PC-9 (cell line): ENCODE results near the gene KRT32. TPM values are rescaled to one million over a fixed set of nuclear protein-coding genes. Genes with fewer than 3 reads are reported as not detected.

Source experiments
- BruUV-seq: library from RNA; stranded (reverse); fragments of 400-500 nt; replicated peaks from 2 replicates; lab custom pipeline; 2021; lab: Mats Ljungman, UMichigan
- CTCF ChIA-PET: fragments of 300-600 bp; sonication (Branson Sonifier 250); formaldehyde crosslinking; loops from one replicate; lab custom pipeline; 2022; ENCODE audit warnings: antibody characterized with exemption; lab: Charles Lee
- POLR2A ChIA-PET: fragments of 300-600 bp; sonication (Branson Sonifier 250); formaldehyde crosslinking; loops from one replicate; lab custom pipeline; 2022; ENCODE audit warnings: antibody characterized with exemption; ENCODE audit not compliant: unreplicated experiment; lab: Charles Lee
- DNase-seq, 2 experiments: peaks; one replicate each; pipeline versions ENCODE4 v3.0.0 to v3.0.0-alpha.2; 2015 to 2022; ENCODE audit warnings: mixed read lengths in 1 of 2
- H2AFZ ChIP-seq: fragments of 200-600 bp; sonication (generic); 2 replicates; pipeline ENCODE4 v1.8.1; 2017; ENCODE audit warnings: antibody characterized with exemption
- H3F3A ChIP-seq: fragments of 200-600 bp; sonication (generic); 2 replicates; pipeline ENCODE4 v1.8.1; 2017; ENCODE audit warnings: antibody characterized with exemption, mild to moderate bottlenecking, low read depth; ENCODE audit not compliant: insufficient read depth
- H3K27ac ChIP-seq: fragments of 200-600 bp; sonication (generic); 2 replicates; pipeline ENCODE4 v1.6.1; 2016; ENCODE audit warnings: mixed run types
- H3K27me3 ChIP-seq: fragments of 200-600 bp; sonication (generic); 2 replicates; pipeline ENCODE4 v1.6.1; 2016; ENCODE audit warnings: low read depth, mixed run types; ENCODE audit not compliant: insufficient read depth
- H3K36me3 ChIP-seq: fragments of 200-600 bp; sonication (generic); 2 replicates; pipeline ENCODE4 v1.6.1; 2016; ENCODE audit warnings: low read depth, mixed run types
- H3K4me1 ChIP-seq: fragments of 200-600 bp; sonication (generic); replicated peaks from 2 replicates; pipeline ENCODE4 v1.6.1; 2016; ENCODE audit warnings: mixed run types; ENCODE audit not compliant: insufficient read depth
- H3K4me2 ChIP-seq: fragments of 200-600 bp; sonication (generic); 2 replicates; pipeline ENCODE4 v1.6.1; 2017; ENCODE audit warnings: mixed run types
- H3K4me3 ChIP-seq: fragments of 200-600 bp; sonication (generic); 2 replicates; pipeline ENCODE4 v1.6.1; 2016; ENCODE audit warnings: mixed run types
- H3K79me2 ChIP-seq: fragments of 200-600 bp; sonication (generic); 2 replicates; pipeline ENCODE4 v1.6.1; 2017; ENCODE audit warnings: low read depth, mixed run types
- H3K9me2 ChIP-seq: fragments of 200-600 bp; sonication (generic); 2 replicates; pipeline ENCODE4 v1.8.1; 2017; ENCODE audit warnings: mild to moderate bottlenecking; ENCODE audit not compliant: insufficient read depth
- H3K9me3 ChIP-seq: fragments of 200-600 bp; sonication (generic); 2 replicates; pipeline ENCODE4 v1.8.1; 2016; ENCODE audit warnings: low read depth; ENCODE audit not compliant: insufficient read depth
- H4K20me1 ChIP-seq: fragments of 200-600 bp; sonication (generic); 2 replicates; pipeline ENCODE4 v1.8.1; 2017; ENCODE audit not compliant: insufficient read depth
- EZH2 ChIP-seq: fragments of 200-600 bp; sonication (generic); IDR thresholded peaks from 2 replicates; pipeline ENCODE4 v1.8.0; 2017; ENCODE audit warnings: antibody characterized with exemption, low read depth
- intact Hi-C: fragments of 100-400 bp; cut with micrococcal nuclease; formaldehyde crosslinking; loops from one replicate; pipeline ENCODE4 v1.10.0; 2022; ENCODE audit not compliant: unreplicated experiment
- total RNA-seq: library from RNA; stranded (reverse); gene quantifications from 2 replicates; pipeline ENCODE4 v1.2.3, GENCODE V29; 2021
- TF ChIP-seq, protein P1 (sequence below): fragments of 200-600 bp; sonication (generic); conservative IDR thresholded peaks from 2 replicates; pipeline ENCODE4 v1.6.1; 2017; ENCODE audit warnings: mixed run types, antibody characterized with exemption, mild to moderate bottlenecking, moderate library complexity

Gene KRT32
- total RNA-seq, 1 experiment from 2014 or later: not detected

DNA sequence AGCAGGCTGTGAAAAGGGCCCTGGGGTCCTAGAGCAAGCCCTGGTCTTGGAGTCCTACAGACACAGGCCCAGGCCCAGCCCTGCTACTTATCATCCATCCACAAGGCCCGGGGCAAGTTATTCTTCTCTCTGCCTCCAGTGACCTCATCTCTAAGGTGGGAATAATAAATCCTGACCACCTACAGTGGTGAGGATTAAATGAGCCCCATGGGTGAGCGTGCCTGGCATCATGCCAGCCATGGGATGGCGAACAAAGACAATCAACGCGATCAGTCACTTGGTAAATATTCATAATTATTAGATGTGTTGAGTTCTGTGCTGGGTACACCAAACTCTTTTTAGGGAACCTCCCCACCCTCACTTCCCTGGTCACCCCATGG, 46.0 kb upstream of the KRT32 start:
- Histone ChIP-seq H3K36me3 (no peaks in the 10 kb centered on the region; the same call in 1 of the 2 replicates), H4K20me1 (no peaks in the 10 kb centered on the region), H3K4me3 (no peak overlapping the region), H3K4me1 (peaks cover 48% of the 10 kb centered on the region), H3K9me3 (no peaks in the 10 kb centered on the region), H3K79me2 (peaks cover 11% of the 10 kb centered on the region; the same call in 1 of the 2 replicates), H3F3A (peaks cover 28% of the 10 kb centered on the region), H3K27ac (no peak overlapping the region), H3K27me3 (no peaks in the 10 kb centered on the region), H3K4me2 (no peak overlapping the region), H2AFZ (no peak overlapping the region), H3K9me2 (no peaks in the 10 kb centered on the region)
- TF ChIP-seq EZH2: no peak
- no TSS peak for BruUV-seq
- intact Hi-C loops: no loop called here
- ChIA-PET CTCF (no interaction called here), POLR2A (no interaction called here)
- no peak for DNase-seq

DNA sequence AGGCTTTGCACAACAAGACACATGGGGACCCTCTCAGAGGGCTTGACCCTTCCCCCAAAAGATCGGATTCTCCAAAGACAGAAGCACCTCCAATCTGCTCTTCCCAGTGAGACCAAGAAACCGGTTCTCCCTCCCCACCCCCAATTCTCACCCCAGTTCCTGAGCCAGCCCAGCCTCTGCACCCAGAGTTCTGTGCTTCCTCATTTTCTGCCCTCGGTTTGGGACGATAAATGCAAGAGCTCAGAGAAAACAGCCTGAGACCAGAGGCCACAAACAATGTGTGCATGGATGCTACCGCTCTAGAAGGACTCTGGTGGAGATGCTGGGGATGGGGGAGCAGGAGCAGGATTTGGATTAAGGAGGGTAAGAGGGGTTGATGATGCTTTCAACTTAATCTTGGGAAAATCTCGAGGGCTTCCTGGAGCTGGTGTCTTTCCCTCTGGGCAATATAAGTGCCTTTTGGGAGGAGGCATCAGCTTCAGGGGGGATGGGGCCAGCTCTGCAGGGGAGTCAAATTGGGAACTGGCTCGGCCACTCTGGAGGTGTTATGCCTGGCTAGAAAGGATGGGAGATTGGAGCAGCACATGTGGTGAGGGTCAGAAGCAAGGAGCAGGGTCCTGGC, 45.5 kb upstream of the KRT32 start:
- no peaks in the 10 kb centered on the region; the same call in 1 of the 2 replicates for H3K36me3 ChIP-seq
- H3K27me3 ChIP-seq: no peaks in the 10 kb centered on the region
- no peak for DNase-seq
- H3K4me2 ChIP-seq: no peak overlapping the region
- peaks cover 6% of the 10 kb centered on the region; the same call in 1 of the 2 replicates for H3K79me2 ChIP-seq
- intact Hi-C loops: no loop called here
- H3F3A ChIP-seq: peaks cover 32% of the 10 kb centered on the region
- ChIA-PET POLR2A (no interaction called here), CTCF (no interaction called here)
- H3K9me2 ChIP-seq: no peaks in the 10 kb centered on the region
- no peaks in the 10 kb centered on the region for H3K9me3 ChIP-seq
- H2AFZ ChIP-seq: no peak overlapping the region
- peaks cover 48% of the 10 kb centered on the region for H3K4me1 ChIP-seq
- TF ChIP-seq EZH2: no peak
- TF ChIP-seq, protein P1, sequence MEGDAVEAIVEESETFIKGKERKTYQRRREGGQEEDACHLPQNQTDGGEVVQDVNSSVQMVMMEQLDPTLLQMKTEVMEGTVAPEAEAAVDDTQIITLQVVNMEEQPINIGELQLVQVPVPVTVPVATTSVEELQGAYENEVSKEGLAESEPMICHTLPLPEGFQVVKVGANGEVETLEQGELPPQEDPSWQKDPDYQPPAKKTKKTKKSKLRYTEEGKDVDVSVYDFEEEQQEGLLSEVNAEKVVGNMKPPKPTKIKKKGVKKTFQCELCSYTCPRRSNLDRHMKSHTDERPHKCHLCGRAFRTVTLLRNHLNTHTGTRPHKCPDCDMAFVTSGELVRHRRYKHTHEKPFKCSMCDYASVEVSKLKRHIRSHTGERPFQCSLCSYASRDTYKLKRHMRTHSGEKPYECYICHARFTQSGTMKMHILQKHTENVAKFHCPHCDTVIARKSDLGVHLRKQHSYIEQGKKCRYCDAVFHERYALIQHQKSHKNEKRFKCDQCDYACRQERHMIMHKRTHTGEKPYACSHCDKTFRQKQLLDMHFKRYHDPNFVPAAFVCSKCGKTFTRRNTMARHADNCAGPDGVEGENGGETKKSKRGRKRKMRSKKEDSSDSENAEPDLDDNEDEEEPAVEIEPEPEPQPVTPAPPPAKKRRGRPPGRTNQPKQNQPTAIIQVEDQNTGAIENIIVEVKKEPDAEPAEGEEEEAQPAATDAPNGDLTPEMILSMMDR: no peak
- no peak overlapping the region for H3K27ac ChIP-seq
- BruUV-seq: no TSS peak
- H4K20me1 ChIP-seq: no peaks in the 10 kb centered on the region
- H3K4me3 ChIP-seq: no peak overlapping the region

DNA sequence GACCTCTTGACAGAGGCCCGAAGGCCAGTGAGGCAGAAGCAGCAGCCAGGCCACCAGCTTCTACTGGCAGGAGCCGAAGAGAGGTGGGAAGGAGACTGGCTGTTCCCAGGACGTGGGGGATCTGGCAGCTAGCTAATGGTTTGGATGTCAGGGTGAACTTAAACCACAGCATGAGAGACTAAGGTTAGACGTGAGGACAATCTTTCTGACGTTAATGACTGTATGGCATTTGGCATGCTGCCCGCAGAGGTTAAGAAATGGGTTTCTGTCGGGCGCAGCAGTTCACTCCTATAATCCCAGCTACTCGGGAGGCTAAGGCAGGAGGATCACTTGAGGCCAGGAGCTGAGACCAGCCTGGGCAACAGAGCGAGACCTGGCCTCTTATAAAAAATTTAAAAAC, 44.5 kb upstream of the KRT32 start:
- Histone ChIP-seq H3K36me3 (no peaks in the 10 kb centered on the region; the same call in 1 of the 2 replicates), H3K4me1 (peaks cover 48% of the 10 kb centered on the region), H3K27ac (no peak overlapping the region), H3K4me3 (no peak overlapping the region), H4K20me1 (no peaks in the 10 kb centered on the region), H3K27me3 (no peaks in the 10 kb centered on the region), H3K4me2 (no peak overlapping the region), H3K79me2 (no peaks in the 10 kb centered on the region; the same call in 1 of the 2 replicates), H2AFZ (no peak overlapping the region), H3F3A (peaks cover 42% of the 10 kb centered on the region), H3K9me2 (no peaks in the 10 kb centered on the region), H3K9me3 (no peaks in the 10 kb centered on the region)
- CTCF ChIA-PET: no interaction called here
- no peak for TF ChIP-seq EZH2
- TF ChIP-seq, protein P1: no peak
- no peak for DNase-seq
- POLR2A ChIA-PET: no interaction called here
- intact Hi-C loops: no loop called here
- no TSS peak for BruUV-seq
